Amniotic epithelial cell (primary cell): ENCODE results near the gene CDC27.
A peak's percentile ranks its signal among the peaks of the same experiment; 100 is the strongest.
"Not testable (repeated sequence)": the region's sequence is repeated elsewhere in the genome, so short reads cannot be mapped to it uniquely, and the experiment has no call there.

Experiments used
- DNase-seq: peaks from one replicate; pipeline ENCODE4 v3.0.0-alpha.2; 2010; ENCODE audit warnings: low read depth

The CDC27 gene

GRCh38 chr17:47193931-47194511 lies 4.9 kb upstream of the CDC27 start:
- DNase-seq = no peak

- DNase-seq = peak; percentile 31
Measured at GRCh38 chr17:47192554-47192953, 3.5 kb upstream of the CDC27 start.

- no peak for DNase-seq
Measured at GRCh38 chr17:47190770-47191169, 1.7 kb upstream of the CDC27 start.

- DNase-seq = no peak
Measured at GRCh38 chr17:47190243-47190642, 1.1 kb upstream of the CDC27 start.

GRCh38 chr17:47189732-47190237 lies 690 bp upstream of the CDC27 start:
- DNase-seq = no peak

- DNase-seq = peak; percentile 31
Measured at GRCh38 chr17:47188271-47188875, 722 bp downstream of the CDC27 start.

- DNase-seq = peak; percentile 36
Measured at GRCh38 chr17:47184681-47185080, 4.4 kb downstream of the CDC27 start.

- not testable (repeated sequence) for DNase-seq
Measured at GRCh38 chr17:47180988-47181387, 8.1 kb downstream of the CDC27 start.

GRCh38 chr17:47180337-47180736 lies 8.8 kb downstream of the CDC27 start:
- DNase-seq = no peak

GRCh38 chr17:47179141-47179540 lies 10.0 kb downstream of the CDC27 start:
- DNase-seq = no peak

GRCh38 chr17:47177261-47177660 lies 11.8 kb downstream of the CDC27 start:
- no peak for DNase-seq

- no peak for DNase-seq
Measured at GRCh38 chr17:47176389-47176826, 12.7 kb downstream of the CDC27 start.

GRCh38 chr17:47174823-47175222 lies 14.3 kb downstream of the CDC27 start:
- DNase-seq = not testable (repeated sequence)

- peak; percentile 37 for DNase-seq
Measured at GRCh38 chr17:47172696-47173565, 16.2 kb downstream of the CDC27 start.

- no peak for DNase-seq
Measured at GRCh38 chr17:47170710-47171109, 18.4 kb downstream of the CDC27 start.

GRCh38 chr17:47168896-47169295 lies 20.2 kb downstream of the CDC27 start:
- not testable (repeated sequence) for DNase-seq

GRCh38 chr17:47166854-47167253 lies 22.2 kb downstream of the CDC27 start:
- DNase-seq = not testable (repeated sequence)

GRCh38 chr17:47165137-47165536 lies 24.0 kb downstream of the CDC27 start:
- DNase-seq = no peak

GRCh38 chr17:47164263-47164662 lies 24.8 kb downstream of the CDC27 start:
- DNase-seq = no peak

GRCh38 chr17:47162013-47162622 lies 27.0 kb downstream of the CDC27 start:
- DNase-seq = no peak

- no peak for DNase-seq
Measured at GRCh38 chr17:47159315-47159714, 29.8 kb downstream of the CDC27 start.

- DNase-seq = no peak
Measured at GRCh38 chr17:47145351-47145750, 43.7 kb downstream of the CDC27 start.
